GM19397 (cell line): ENCODE data around the gene ZNF570.
A peak's percentile ranks its signal among the peaks of the same experiment; 100 is the strongest.

ENCODE experiments used
- ATAC-seq: cut with Tn5 transposase; IDR thresholded peaks from one replicate; pipeline ENCODE4 v1.9.1; 2021; ENCODE audit warnings: mild to moderate bottlenecking, moderate library complexity; ENCODE audit not compliant: unreplicated experiment

The ZNF570 gene

GRCh38 chr19:37468961-37469777 is at the start of gene ZNF570:
ZNF570 (plus strand) TSS chr19:37469356; CDS start chr19:37470355, 999 bp downstream.
- peak; percentile 69 for ATAC-seq

- ATAC-seq: no peak
These were observed 16.5 kb upstream of the ZNF570 start for GRCh38 chr19:37452500-37453245.

GRCh38 chr19:37466277-37466797 is 2.8 kb upstream of the ZNF570 start:
- no peak for ATAC-seq

- peak; percentile 72 for ATAC-seq
These were observed 2.2 kb upstream of the ZNF570 start, which contains the start of gene ZNF569 for GRCh38 chr19:37466798-37467607. ZNF569 (minus strand) TSS chr19:37467444; CDS start chr19:37444921, 22,523 bp downstream.

- ATAC-seq: no peak
These were observed 1.5 kb upstream of the ZNF570 start for GRCh38 chr19:37467608-37468090.

- ATAC-seq: no peak
These were observed 1.1 kb downstream of the ZNF570 start for GRCh38 chr19:37470216-37470615.

- ATAC-seq: no peak
These were observed 3.0 kb downstream of the ZNF570 start for GRCh38 chr19:37472165-37472564.

GRCh38 chr19:37484406-37485168 is 15.4 kb downstream of the ZNF570 start:
- ATAC-seq: no peak

- no peak for ATAC-seq
These were observed 23.1 kb downstream of the ZNF570 start for GRCh38 chr19:37492213-37492612.

GRCh38 chr19:37505958-37506386 is 36.8 kb downstream of the ZNF570 start:
- no peak for ATAC-seq

GRCh38 chr19:37506387-37507166 is 37.4 kb downstream of the ZNF570 start, which contains the start of gene ZNF793:
ZNF793 (plus strand) TSS chr19:37506939; CDS start chr19:37523440, 16,501 bp downstream.
- no peak for ATAC-seq

GRCh38 chr19:37507167-37507464 is 38.0 kb downstream of the ZNF570 start:
- no peak for ATAC-seq

- ATAC-seq: no peak
These were observed 42.0 kb downstream of the ZNF570 start for GRCh38 chr19:37511186-37511585.

- no peak for ATAC-seq
These were observed 42.7 kb downstream of the ZNF570 start for GRCh38 chr19:37511821-37512220.

GRCh38 chr19:37513397-37513796 is 44.2 kb downstream of the ZNF570 start:
- no peak for ATAC-seq

GRCh38 chr19:37519890-37520289 is 50.7 kb downstream of the ZNF570 start:
- no peak for ATAC-seq

- ATAC-seq: no peak
These were observed 68.3 kb downstream of the ZNF570 start for GRCh38 chr19:37537391-37537947.
